HepG2 (cell line): ENCODE measurements around the gene SUCLG2. TPM values are rescaled to one million over a fixed set of nuclear protein-coding genes. Genes with fewer than 3 reads are reported as not detected.

Experiments
- ATF1 ChIP-seq: IDR thresholded peaks from 2 replicates; pipeline ENCODE4 v1.6.1; 2016; ENCODE audit warnings: mild to moderate bottlenecking, control low read depth
- CENPT ChIP-seq: sonication (generic); formaldehyde crosslinking; IDR thresholded peaks from 2 replicates; pipeline ENCODE4 v1.8.0; 2022; ENCODE audit warnings: low read depth, mild to moderate bottlenecking, moderate library complexity, missing genetic modification reagents
- EEA1 ChIP-seq: sonication (generic); formaldehyde crosslinking; IDR thresholded peaks from 2 replicates; pipeline ENCODE4 v1.5.1; 2020; ENCODE audit warnings: mild to moderate bottlenecking, missing genetic modification reagents, borderline replicate concordance
- KAT2B ChIP-seq: fragments of 150-350 bp; IDR thresholded peaks from 2 replicates; pipeline ENCODE4 v1.6.1; 2014; ENCODE audit warnings: low read depth, low read length, borderline replicate concordance
- MBD4 ChIP-seq: IDR thresholded peaks from 2 replicates; pipeline ENCODE4 v1.6.1; 2012; ENCODE audit warnings: low read length, inconsistent platforms, borderline replicate concordance
- MBNL3 ChIP-seq: fragments of 250-450 bp; sonication (Bioruptor Pico); conservative IDR thresholded peaks from 2 replicates; pipeline ENCODE4 v1.8.0; 2022; ENCODE audit warnings: mild to moderate bottlenecking, inconsistent platforms
- MEIS2 ChIP-seq: sonication (generic); formaldehyde crosslinking; IDR thresholded peaks from 2 replicates; pipeline ENCODE4 v1.9.0; 2021; ENCODE audit warnings: mild to moderate bottlenecking, missing genetic modification reagents
- NBN ChIP-seq: fragments of 450-650 bp; conservative IDR thresholded peaks from 2 replicates; pipeline ENCODE4 v1.6.1; 2017
- NFE2 ChIP-seq: sonication (generic); formaldehyde crosslinking; IDR thresholded peaks from 2 replicates; pipeline ENCODE4 v1.4.0; 2020; ENCODE audit warnings: missing genetic modification reagents
- NONO ChIP-seq, 2 experiments: fragments of 450-650 bp in 1 of 2; sonication (generic) in 1 of 2; formaldehyde crosslinking in 1 of 2; IDR thresholded peaks in 1 of 2; conservative IDR thresholded peaks in 1 of 2; 2 replicates each; pipeline versions ENCODE4 v1.6.1 to v1.8.0; 2017 to 2022; ENCODE audit warnings: mild to moderate bottlenecking in 1 of 2, missing genetic modification reagents in 1 of 2, moderate library complexity in 1 of 2
- NR2C2 ChIP-seq: sonication (generic); formaldehyde crosslinking; IDR thresholded peaks from 2 replicates; pipeline ENCODE4 v1.4.0; 2020; ENCODE audit warnings: missing genetic modification reagents, mild to moderate bottlenecking, moderate library complexity, borderline replicate concordance
- REPIN1 ChIP-seq: sonication (generic); formaldehyde crosslinking; IDR thresholded peaks from 2 replicates; pipeline ENCODE4 v1.8.0; 2022; ENCODE audit warnings: missing genetic modification reagents, low read depth, mild to moderate bottlenecking, borderline replicate concordance
- SOX6 ChIP-seq, 2 experiments: fragments of 450-650 bp in 1 of 2; sonication (generic) in 1 of 2; formaldehyde crosslinking in 1 of 2; IDR thresholded peaks; 2 replicates each; pipeline versions ENCODE4 v1.4.0 to v1.6.1; 2017 to 2020; ENCODE audit warnings: antibody characterized with exemption in 1 of 2, mild to moderate bottlenecking in 1 of 2, missing genetic modification reagents in 1 of 2
- SP2 ChIP-seq: sonication (generic); formaldehyde crosslinking; IDR thresholded peaks from 2 replicates; pipeline ENCODE4 v1.5.1; 2020; ENCODE audit warnings: mild to moderate bottlenecking, missing genetic modification reagents
- THAP11 ChIP-seq: IDR thresholded peaks from 2 replicates; pipeline ENCODE4 v1.6.1; 2016; ENCODE audit warnings: missing biosample characterization, missing genetic modification reagents
- ZMAT3 ChIP-seq: sonication (generic); formaldehyde crosslinking; conservative IDR thresholded peaks from 2 replicates; pipeline ENCODE4 v1.7.0; 2021; ENCODE audit warnings: missing genetic modification reagents
- ZMYM3 ChIP-seq: sonication (generic); formaldehyde crosslinking; IDR thresholded peaks from 2 replicates; pipeline ENCODE4 v1.5.1; 2020; ENCODE audit warnings: mild to moderate bottlenecking, missing genetic modification reagents
- ZNF235 ChIP-seq: sonication (generic); formaldehyde crosslinking; IDR thresholded peaks from 2 replicates; pipeline ENCODE4 v1.8.1; 2023; ENCODE audit warnings: mild to moderate bottlenecking, missing genetic modification reagents, borderline replicate concordance
- ZNF317 ChIP-seq: sonication (generic); formaldehyde crosslinking; IDR thresholded peaks from 2 replicates; pipeline ENCODE4 v1.5.0; 2020; ENCODE audit warnings: mild to moderate bottlenecking, missing genetic modification reagents
- ZNF446 ChIP-seq: sonication (generic); formaldehyde crosslinking; IDR thresholded peaks from 2 replicates; pipeline ENCODE4 v1.5.0; 2020; ENCODE audit warnings: mild to moderate bottlenecking, missing genetic modification reagents
- ZNF451 ChIP-seq: sonication (generic); formaldehyde crosslinking; IDR thresholded peaks from 2 replicates; pipeline ENCODE4 v1.5.0; 2020; ENCODE audit warnings: mild to moderate bottlenecking, missing genetic modification reagents
- ZNF629 ChIP-seq: sonication (generic); formaldehyde crosslinking; conservative IDR thresholded peaks from 2 replicates; pipeline ENCODE4 v1.5.0; 2020; ENCODE audit warnings: missing genetic modification reagents
- ZSCAN25 ChIP-seq: sonication (generic); formaldehyde crosslinking; IDR thresholded peaks from 2 replicates; pipeline ENCODE4 v1.8.0; 2022; ENCODE audit warnings: mild to moderate bottlenecking, missing genetic modification reagents
- polyA plus RNA-seq, 8 experiments: library from polyadenylated mRNA; depleted of rRNA in 3 of 8; stranded (reverse) in 7 of 8; unstranded in 1 of 8; fragments of >200 nt; fragmentation: Illumina TruSeq in 4 of 8; extraction: Trizol in 4 of 8; gene quantifications; 2 replicates each; pipeline versions ENCODE4 v1.2.1 to v1.2.3, GENCODE V29; 2011 to 2016; ENCODE audit warnings: low read depth in 4 of 8, missing spikeins in 1 of 8, mixed read lengths in 1 of 8; ENCODE audit not compliant: insufficient read depth in 1 of 8
- total RNA-seq, 5 experiments: library from RNA; depleted of rRNA; stranded (reverse); fragments of >200 nt; fragmentation: Illumina TruSeq; extraction: Trizol; gene quantifications; 2 replicates each; pipeline ENCODE4 v1.2.3, GENCODE V29; 2016; ENCODE audit warnings: low read depth in 1 of 5
- TF ChIP-seq, protein P1 (sequence below): sonication (generic); formaldehyde crosslinking; IDR thresholded peaks from 2 replicates; pipeline ENCODE4 v1.9.0; 2021; ENCODE audit warnings: missing genetic modification reagents, mild to moderate bottlenecking, borderline replicate concordance
- TF ChIP-seq, protein P2 (sequence below): IDR thresholded peaks from 2 replicates; pipeline ENCODE4 v1.4.0; 2020; ENCODE audit warnings: mild to moderate bottlenecking, missing genetic modification reagents
- TF ChIP-seq, protein P3 (sequence below): sonication (generic); formaldehyde crosslinking; IDR thresholded peaks from 2 replicates; pipeline ENCODE4 v1.5.0; 2020; ENCODE audit warnings: missing genetic modification reagents

The SUCLG2 gene
- total and polyA plus RNA-seq, 2 of the 13 experiments (the other 11 are each of a cell fraction or from before 2014, with no cell fraction given): 21.4 to 64.9 TPM

DNA sequence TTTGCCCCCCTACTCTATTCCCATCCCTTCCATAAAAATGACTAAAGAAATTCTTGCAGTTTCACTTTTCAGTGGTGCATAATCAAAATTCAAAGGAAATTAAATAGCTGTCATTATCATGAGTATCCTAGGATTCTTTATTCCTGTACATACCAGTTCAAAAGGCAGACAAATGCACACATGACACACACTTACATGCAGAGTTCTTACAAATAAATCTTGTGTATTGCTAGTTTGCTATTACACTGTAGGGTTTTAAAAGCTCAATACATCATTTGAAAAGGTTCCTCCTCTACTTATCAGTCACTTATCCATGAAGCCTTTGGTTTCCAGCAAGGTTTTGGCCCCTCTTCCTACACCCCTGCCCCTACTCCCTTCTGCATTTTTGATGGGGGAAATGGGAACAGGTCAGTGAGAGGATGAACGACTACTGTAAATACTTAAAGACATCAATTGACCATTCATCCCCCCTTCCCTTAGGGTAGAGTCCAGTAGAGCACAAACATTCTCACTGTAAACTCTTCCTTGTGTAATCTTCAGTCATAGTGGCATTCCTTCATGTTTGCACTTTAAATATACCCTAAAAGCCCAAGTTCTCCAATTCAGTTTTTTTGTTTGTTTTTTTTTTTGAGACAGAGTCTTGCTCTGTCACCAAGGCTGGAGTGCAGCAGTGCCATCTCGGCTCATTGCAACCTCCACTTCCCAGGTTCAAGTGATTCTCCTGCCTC is 92.6 kb downstream of the SUCLG2 start (continued):
- 0 out of 2 replicates have a peak, but pooled peaks have one; percentile 53 for TF ChIP-seq REPIN1
- no peak for TF ChIP-seq ZMAT3 (CRISPR knock-in tag)
- TF ChIP-seq ZNF446 (CRISPR knock-in tag): no peak
- no peak for TF ChIP-seq NR2C2 (CRISPR knock-in tag)
- no peak for TF ChIP-seq ZNF235 (CRISPR knock-in tag)
- no peak for TF ChIP-seq ZMYM3 (CRISPR knock-in tag)
- TF ChIP-seq, protein P1, sequence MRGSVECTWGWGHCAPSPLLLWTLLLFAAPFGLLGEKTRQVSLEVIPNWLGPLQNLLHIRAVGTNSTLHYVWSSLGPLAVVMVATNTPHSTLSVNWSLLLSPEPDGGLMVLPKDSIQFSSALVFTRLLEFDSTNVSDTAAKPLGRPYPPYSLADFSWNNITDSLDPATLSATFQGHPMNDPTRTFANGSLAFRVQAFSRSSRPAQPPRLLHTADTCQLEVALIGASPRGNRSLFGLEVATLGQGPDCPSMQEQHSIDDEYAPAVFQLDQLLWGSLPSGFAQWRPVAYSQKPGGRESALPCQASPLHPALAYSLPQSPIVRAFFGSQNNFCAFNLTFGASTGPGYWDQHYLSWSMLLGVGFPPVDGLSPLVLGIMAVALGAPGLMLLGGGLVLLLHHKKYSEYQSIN (CRISPR knock-in tag): no peak
- no peak for TF ChIP-seq KAT2B
- TF ChIP-seq MBD4: no peak
- TF ChIP-seq ZNF451: no peak
- TF ChIP-seq EEA1: no peak
- TF ChIP-seq MEIS2: no peak
- TF ChIP-seq NONO (IDR thresholded peaks at IDR 0.05): no peak
- no peak for TF ChIP-seq NONO (CRISPR knock-in tag; conservative IDR thresholded peaks at IDR 0.05)
- TF ChIP-seq CENPT (CRISPR knock-in tag): no peak
- peak; percentile 71; the same call in 1 of the 2 replicates for TF ChIP-seq ZSCAN25 (CRISPR knock-in tag)
- TF ChIP-seq SP2: no peak
- TF ChIP-seq, protein P2, sequence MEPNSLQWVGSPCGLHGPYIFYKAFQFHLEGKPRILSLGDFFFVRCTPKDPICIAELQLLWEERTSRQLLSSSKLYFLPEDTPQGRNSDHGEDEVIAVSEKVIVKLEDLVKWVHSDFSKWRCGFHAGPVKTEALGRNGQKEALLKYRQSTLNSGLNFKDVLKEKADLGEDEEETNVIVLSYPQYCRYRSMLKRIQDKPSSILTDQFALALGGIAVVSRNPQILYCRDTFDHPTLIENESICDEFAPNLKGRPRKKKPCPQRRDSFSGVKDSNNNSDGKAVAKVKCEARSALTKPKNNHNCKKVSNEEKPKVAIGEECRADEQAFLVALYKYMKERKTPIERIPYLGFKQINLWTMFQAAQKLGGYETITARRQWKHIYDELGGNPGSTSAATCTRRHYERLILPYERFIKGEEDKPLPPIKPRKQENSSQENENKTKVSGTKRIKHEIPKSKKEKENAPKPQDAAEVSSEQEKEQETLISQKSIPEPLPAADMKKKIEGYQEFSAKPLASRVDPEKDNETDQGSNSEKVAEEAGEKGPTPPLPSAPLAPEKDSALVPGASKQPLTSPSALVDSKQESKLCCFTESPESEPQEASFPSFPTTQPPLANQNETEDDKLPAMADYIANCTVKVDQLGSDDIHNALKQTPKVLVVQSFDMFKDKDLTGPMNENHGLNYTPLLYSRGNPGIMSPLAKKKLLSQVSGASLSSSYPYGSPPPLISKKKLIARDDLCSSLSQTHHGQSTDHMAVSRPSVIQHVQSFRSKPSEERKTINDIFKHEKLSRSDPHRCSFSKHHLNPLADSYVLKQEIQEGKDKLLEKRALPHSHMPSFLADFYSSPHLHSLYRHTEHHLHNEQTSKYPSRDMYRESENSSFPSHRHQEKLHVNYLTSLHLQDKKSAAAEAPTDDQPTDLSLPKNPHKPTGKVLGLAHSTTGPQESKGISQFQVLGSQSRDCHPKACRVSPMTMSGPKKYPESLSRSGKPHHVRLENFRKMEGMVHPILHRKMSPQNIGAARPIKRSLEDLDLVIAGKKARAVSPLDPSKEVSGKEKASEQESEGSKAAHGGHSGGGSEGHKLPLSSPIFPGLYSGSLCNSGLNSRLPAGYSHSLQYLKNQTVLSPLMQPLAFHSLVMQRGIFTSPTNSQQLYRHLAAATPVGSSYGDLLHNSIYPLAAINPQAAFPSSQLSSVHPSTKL (CRISPR knock-in tag): peak; percentile 75
- TF ChIP-seq NBN: no peak
- TF ChIP-seq THAP11 (CRISPR knock-in tag): no peak
- TF ChIP-seq ZNF629 (CRISPR knock-in tag): no peak
- TF ChIP-seq MBNL3 (CRISPR knock-in tag): no peak
- TF ChIP-seq NFE2 (CRISPR knock-in tag): no peak
- TF ChIP-seq SOX6 (IDR thresholded peaks at IDR 0.05): no peak
- peak; percentile 38; the same call in 1 of the 2 replicates for TF ChIP-seq SOX6 (CRISPR knock-in tag; IDR thresholded peaks at IDR 0.05)
- TF ChIP-seq, protein P3, sequence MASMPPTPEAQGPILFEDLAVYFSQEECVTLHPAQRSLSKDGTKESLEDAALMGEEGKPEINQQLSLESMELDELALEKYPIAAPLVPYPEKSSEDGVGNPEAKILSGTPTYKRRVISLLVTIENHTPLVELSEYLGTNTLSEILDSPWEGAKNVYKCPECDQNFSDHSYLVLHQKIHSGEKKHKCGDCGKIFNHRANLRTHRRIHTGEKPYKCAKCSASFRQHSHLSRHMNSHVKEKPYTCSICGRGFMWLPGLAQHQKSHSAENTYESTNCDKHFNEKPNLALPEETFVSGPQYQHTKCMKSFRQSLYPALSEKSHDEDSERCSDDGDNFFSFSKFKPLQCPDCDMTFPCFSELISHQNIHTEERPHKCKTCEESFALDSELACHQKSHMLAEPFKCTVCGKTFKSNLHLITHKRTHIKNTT (CRISPR knock-in tag): no peak
- TF ChIP-seq ATF1 (CRISPR knock-in tag): no peak
- TF ChIP-seq ZNF317: no peak
